GM21717 (cell line): ENCODE measurements around the gene ANKRD11.
A peak's percentile ranks its signal among the peaks of the same experiment; 100 is the strongest.

ENCODE experiments used
- ATAC-seq: cut with Tn5 transposase; IDR thresholded peaks from one replicate; pipeline ENCODE4 v1.9.1; 2021; ENCODE audit warnings: mild to moderate bottlenecking, moderate library complexity; ENCODE audit not compliant: unreplicated experiment

The ANKRD11 gene

GRCh38 chr16:89490439-89491237, at the start of gene ANKRD11:
Gene ANKRD11, minus strand, starts transcription at chr16:89490561. Its CDS starts 173,542 bp downstream, at chr16:89317019.
- peak; percentile 73 for ATAC-seq

GRCh38 chr16:89538286-89538685, 47.9 kb upstream of the ANKRD11 start:
- ATAC-seq, result no peak

GRCh38 chr16:89537549-89537925, 47.2 kb upstream of the ANKRD11 start:
- ATAC-seq, result no peak

- ATAC-seq, result no peak
Observed at GRCh38 chr16:89536886-89537548, 46.7 kb upstream of the ANKRD11 start.

- ATAC-seq, result no peak
Observed at GRCh38 chr16:89536371-89536770, 46.0 kb upstream of the ANKRD11 start.

- ATAC-seq, result no peak
Observed at GRCh38 chr16:89534252-89534756, 43.9 kb upstream of the ANKRD11 start.

GRCh38 chr16:89531821-89532526, 41.6 kb upstream of the ANKRD11 start:
- no peak for ATAC-seq

- no peak for ATAC-seq
Observed at GRCh38 chr16:89530401-89531381, 40.3 kb upstream of the ANKRD11 start.

- no peak for ATAC-seq
Observed at GRCh38 chr16:89529097-89529496, 38.7 kb upstream of the ANKRD11 start.

- no peak for ATAC-seq
Observed at GRCh38 chr16:89525146-89525913, 35.0 kb upstream of the ANKRD11 start.

- no peak for ATAC-seq
Observed at GRCh38 chr16:89523680-89524344, 33.5 kb upstream of the ANKRD11 start.

- no peak for ATAC-seq
Observed at GRCh38 chr16:89522287-89522686, 31.9 kb upstream of the ANKRD11 start.

- no peak for ATAC-seq
Observed at GRCh38 chr16:89519881-89520280, 29.5 kb upstream of the ANKRD11 start.

- ATAC-seq, result no peak
Observed at GRCh38 chr16:89517128-89517527, 26.8 kb upstream of the ANKRD11 start.

- no peak for ATAC-seq
Observed at GRCh38 chr16:89512453-89512852, 22.1 kb upstream of the ANKRD11 start.

- ATAC-seq, result no peak
Observed at GRCh38 chr16:89511374-89511773, 21.0 kb upstream of the ANKRD11 start.

GRCh38 chr16:89510526-89510925, 20.2 kb upstream of the ANKRD11 start:
- ATAC-seq, result no peak

- peak; percentile 51 for ATAC-seq
Observed at GRCh38 chr16:89507834-89508590, 17.7 kb upstream of the ANKRD11 start, which contains the start of gene SPG7. Gene SPG7, plus strand, starts transcription at chr16:89508403. Its CDS starts 15 bp downstream, at chr16:89508418.
